Epithelial cell of prostate (primary cell): ENCODE measurements around the gene SPRN.

Experiments used
- DNase-seq: peaks from one replicate; pipeline ENCODE4 v3.0.0-alpha.2; 2011; ENCODE audit warnings: low read depth, low spot score
- H3K27ac ChIP-seq: fragments of 450-650 bp; 2 replicates; pipeline ENCODE4 v1.5.1; 2017; ENCODE audit warnings: mild to moderate bottlenecking

SPRN gene

DNA sequence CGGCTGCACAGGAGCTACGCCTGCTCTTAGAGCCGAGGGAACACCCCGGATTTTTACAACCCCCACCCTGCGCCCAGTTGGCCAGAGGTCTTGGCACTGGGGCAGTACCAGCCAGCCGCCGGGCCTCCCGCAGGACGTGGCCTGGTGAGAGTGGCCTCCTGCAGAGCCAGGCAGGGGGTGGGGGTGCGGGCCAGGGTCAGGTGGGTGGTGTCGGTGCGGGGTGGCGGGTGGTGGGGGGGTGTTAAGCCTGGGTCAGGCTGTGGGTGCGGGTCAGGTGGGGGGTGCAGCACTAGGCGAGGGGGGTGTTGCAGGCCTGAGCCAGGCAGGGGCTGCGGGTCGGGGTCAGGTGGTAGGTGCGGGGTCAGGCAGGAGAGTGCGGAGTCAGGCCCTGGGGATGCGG, 51.9 kb downstream of the SPRN start:
- H3K27ac ChIP-seq, result no peak overlapping the region
- no peak for DNase-seq
